Type B pancreatic cell (in vitro differentiated cells): Measurements from ENCODE around the gene VWC2L. TPM values are rescaled to one million over a fixed set of nuclear protein-coding genes. Genes with fewer than 3 reads are reported as not detected.

Experiments
- DNase-seq: peaks from one replicate; pipeline ENCODE4 v3.0.0; 2021; ENCODE audit warnings: mixed read lengths; ENCODE audit not compliant: unreplicated experiment; ENCODE audit errors: extremely low spot score
- H3K27ac Mint-ChIP-seq: 2 replicates; pipeline ENCODE4 v1.8.0; 2021; ENCODE audit warnings: mild to moderate bottlenecking, mixed read lengths
- H3K27me3 Mint-ChIP-seq: 2 replicates; pipeline ENCODE4 v1.8.0; 2021; ENCODE audit warnings: mixed read lengths
- H3K36me3 Mint-ChIP-seq: 2 replicates; pipeline ENCODE4 v1.8.0; 2021; ENCODE audit warnings: mixed read lengths
- H3K4me1 Mint-ChIP-seq: one replicate; pipeline ENCODE4 v1.8.0; 2021; ENCODE audit warnings: mixed read lengths; ENCODE audit not compliant: unreplicated experiment
- H3K4me3 Mint-ChIP-seq: 2 replicates; pipeline ENCODE4 v1.8.0; 2021; ENCODE audit warnings: mild to moderate bottlenecking, mixed read lengths
- H3K9me3 Mint-ChIP-seq: 2 replicates; pipeline ENCODE4 v1.8.0; 2021; ENCODE audit warnings: mixed read lengths
- total RNA-seq: library from RNA; stranded (reverse); gene quantifications from 2 replicates; pipeline ENCODE4 v1.2.1, GENCODE V29; 2021; ENCODE audit warnings: low replicate concordance
- TF ChIP-seq, protein P1 (sequence below): fragments of 200-600 bp; sonication (generic); conservative IDR thresholded peaks from 2 replicates; pipeline ENCODE4 v1.5.0; 2021; ENCODE audit warnings: antibody characterized with exemption, mild to moderate bottlenecking

The VWC2L gene
- total RNA-seq, 1 donor from 2014 or later = 0.17 TPM

DNA sequence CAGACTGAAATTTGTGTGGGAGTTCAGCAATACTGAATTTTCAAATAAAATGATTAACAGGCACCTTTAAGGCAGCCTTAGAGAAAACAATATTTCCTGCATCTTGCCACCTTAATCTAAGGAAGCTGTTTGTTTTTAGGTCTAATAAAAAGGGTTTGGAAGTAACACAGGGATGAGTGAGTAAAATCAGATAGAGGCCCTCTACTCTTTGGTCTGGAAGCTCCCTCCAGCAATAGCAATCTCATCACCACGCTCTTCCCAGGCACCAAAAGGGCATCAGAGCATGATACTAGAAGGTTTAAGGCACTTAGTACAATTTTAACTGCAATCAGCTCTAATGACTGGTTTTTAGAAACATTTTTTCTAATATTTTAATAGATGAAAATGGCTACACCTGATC is 155.6 kb downstream of the VWC2L start:
- no peaks in the 10 kb centered on the region for H3K27me3 Mint-ChIP-seq
- H3K4me1 Mint-ChIP-seq = peaks cover 7% of the 10 kb centered on the region
- TF ChIP-seq, protein P1, sequence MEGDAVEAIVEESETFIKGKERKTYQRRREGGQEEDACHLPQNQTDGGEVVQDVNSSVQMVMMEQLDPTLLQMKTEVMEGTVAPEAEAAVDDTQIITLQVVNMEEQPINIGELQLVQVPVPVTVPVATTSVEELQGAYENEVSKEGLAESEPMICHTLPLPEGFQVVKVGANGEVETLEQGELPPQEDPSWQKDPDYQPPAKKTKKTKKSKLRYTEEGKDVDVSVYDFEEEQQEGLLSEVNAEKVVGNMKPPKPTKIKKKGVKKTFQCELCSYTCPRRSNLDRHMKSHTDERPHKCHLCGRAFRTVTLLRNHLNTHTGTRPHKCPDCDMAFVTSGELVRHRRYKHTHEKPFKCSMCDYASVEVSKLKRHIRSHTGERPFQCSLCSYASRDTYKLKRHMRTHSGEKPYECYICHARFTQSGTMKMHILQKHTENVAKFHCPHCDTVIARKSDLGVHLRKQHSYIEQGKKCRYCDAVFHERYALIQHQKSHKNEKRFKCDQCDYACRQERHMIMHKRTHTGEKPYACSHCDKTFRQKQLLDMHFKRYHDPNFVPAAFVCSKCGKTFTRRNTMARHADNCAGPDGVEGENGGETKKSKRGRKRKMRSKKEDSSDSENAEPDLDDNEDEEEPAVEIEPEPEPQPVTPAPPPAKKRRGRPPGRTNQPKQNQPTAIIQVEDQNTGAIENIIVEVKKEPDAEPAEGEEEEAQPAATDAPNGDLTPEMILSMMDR = no peak
- DNase-seq = no peak
- H3K9me3 Mint-ChIP-seq = peaks cover 11% of the 10 kb centered on the region
- no peak overlapping the region for H3K27ac Mint-ChIP-seq
- H3K36me3 Mint-ChIP-seq = peaks cover 4% of the 10 kb centered on the region
- H3K4me3 Mint-ChIP-seq = no peak overlapping the region

DNA sequence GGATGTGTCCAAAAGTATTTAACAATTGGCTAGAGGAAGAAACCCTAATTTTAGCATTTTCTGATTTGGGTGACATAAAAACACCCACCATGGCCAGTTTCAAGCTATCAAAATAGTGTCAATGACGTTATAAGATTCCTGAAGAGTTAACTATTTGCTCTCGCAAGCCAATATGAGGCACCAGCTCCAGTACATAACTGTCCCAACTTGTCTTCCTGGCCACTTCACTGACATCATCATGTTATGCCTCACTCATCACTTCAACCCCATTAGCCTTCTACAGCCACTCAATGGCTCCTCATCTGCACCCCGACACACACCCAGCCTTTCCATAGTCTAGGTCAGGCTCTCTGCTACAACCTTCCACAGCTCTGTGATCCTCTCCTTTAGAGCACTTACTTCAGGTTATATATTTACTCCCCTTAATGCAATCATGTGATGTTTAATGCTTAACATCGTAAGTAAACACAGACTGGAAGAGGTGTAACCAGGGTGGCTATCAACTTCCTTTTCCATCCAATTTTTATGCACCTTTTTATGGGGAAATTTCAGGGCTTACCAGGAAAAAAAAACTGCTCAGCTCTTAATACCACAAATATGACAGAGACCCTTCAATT is 158.7 kb downstream of the VWC2L start:
- TF ChIP-seq, protein P1 = no peak
- no peak for DNase-seq
- Mint-ChIP-seq H3K9me3 (no peaks in the 10 kb centered on the region), H3K4me3 (no peak overlapping the region), H3K27me3 (no peaks in the 10 kb centered on the region), H3K4me1 (peaks cover 7% of the 10 kb centered on the region), H3K36me3 (no peaks in the 10 kb centered on the region), H3K27ac (peak overlapping the region; percentile 1)

DNA sequence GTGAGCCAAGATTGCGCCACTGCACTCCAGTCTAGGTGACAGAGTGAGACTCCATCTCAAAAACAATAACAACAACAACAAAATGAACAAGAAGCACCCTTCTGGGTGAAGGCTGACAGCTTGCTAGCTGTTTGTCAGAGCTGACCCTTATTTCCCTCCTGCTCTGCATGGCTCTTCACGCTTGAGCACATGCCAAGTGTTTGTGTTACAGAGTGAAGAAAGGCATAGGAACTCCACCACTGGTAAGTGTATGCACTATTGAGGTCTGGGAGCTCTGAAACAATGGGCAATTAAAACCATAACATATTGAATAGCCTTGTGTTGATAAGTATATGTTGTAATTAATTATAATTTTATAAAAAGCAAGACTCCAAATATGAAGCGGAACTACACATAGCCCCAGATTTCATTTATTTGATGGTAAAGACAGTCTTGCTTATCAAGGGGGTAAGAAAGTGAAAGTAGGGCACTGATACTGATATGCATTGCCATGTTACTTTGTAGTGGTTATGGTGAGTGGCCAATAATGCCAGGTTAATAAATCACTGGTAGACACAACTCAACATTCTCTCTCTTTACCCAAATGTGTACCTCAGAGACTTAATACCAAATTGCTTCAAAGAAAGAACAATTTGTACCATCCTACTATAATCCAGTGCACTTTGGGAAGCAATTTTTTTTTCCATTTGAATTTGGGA is 163.4 kb downstream of the VWC2L start:
- H3K27ac Mint-ChIP-seq = no peak overlapping the region
- H3K27me3 Mint-ChIP-seq = no peaks in the 10 kb centered on the region
- no peak for DNase-seq
- no peak overlapping the region for H3K4me3 Mint-ChIP-seq
- no peaks in the 10 kb centered on the region for H3K9me3 Mint-ChIP-seq
- H3K4me1 Mint-ChIP-seq = peaks cover 11% of the 10 kb centered on the region
- no peaks in the 10 kb centered on the region for H3K36me3 Mint-ChIP-seq
- TF ChIP-seq, protein P1 = no peak

DNA sequence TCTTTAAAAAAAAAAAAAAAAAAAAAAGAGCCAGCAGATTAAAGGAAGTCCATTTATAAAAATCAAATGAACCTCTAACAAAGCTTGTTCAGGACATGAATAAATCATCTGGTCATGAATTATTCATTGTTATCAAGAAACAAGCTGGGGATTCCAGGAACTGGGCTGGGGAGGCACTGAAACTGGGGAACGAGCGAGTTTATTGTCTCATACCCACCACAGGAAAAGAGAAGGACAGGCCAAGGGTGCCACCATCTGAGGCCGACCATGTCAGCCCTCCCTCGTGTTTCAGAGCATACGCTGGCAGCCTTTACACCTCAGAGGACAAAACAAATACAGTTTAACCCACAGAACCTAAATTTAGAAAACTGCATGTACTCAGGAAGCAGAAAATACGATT is 164.2 kb downstream of the VWC2L start:
- TF ChIP-seq, protein P1 = no peak
- H3K27ac Mint-ChIP-seq = no peak overlapping the region
- peaks cover 11% of the 10 kb centered on the region for H3K4me1 Mint-ChIP-seq
- DNase-seq = no peak
- no peaks in the 10 kb centered on the region for H3K36me3 Mint-ChIP-seq
- no peaks in the 10 kb centered on the region for H3K9me3 Mint-ChIP-seq
- no peaks in the 10 kb centered on the region for H3K27me3 Mint-ChIP-seq
- H3K4me3 Mint-ChIP-seq = no peak overlapping the region

DNA sequence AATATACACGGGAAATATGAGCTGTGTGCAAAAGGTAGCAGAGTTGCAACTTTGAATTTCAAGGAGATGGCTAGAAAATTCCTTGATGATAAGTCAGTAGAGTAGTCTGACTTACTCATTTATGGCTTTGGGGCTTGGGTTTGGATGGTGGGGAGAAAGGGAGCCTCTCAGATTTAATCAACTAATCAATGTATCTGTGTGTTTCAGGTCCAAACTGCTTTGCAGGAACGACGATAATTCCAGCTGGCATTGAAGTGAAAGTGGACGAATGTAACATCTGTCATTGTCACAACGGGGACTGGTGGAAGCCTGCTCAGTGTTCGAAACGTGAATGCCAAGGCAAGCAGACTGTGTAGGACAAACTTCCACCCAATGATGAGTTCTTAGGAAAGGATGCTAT is 164.6 kb downstream of the VWC2L start:
- TF ChIP-seq, protein P1 = no peak
- Mint-ChIP-seq H3K4me3 (no peak overlapping the region), H3K4me1 (peaks cover 11% of the 10 kb centered on the region), H3K27me3 (no peaks in the 10 kb centered on the region), H3K36me3 (no peaks in the 10 kb centered on the region), H3K9me3 (no peaks in the 10 kb centered on the region), H3K27ac (no peak overlapping the region)
- no peak for DNase-seq
